ENCODE results near the gene ZNF335.

Gene ZNF335

DNA sequence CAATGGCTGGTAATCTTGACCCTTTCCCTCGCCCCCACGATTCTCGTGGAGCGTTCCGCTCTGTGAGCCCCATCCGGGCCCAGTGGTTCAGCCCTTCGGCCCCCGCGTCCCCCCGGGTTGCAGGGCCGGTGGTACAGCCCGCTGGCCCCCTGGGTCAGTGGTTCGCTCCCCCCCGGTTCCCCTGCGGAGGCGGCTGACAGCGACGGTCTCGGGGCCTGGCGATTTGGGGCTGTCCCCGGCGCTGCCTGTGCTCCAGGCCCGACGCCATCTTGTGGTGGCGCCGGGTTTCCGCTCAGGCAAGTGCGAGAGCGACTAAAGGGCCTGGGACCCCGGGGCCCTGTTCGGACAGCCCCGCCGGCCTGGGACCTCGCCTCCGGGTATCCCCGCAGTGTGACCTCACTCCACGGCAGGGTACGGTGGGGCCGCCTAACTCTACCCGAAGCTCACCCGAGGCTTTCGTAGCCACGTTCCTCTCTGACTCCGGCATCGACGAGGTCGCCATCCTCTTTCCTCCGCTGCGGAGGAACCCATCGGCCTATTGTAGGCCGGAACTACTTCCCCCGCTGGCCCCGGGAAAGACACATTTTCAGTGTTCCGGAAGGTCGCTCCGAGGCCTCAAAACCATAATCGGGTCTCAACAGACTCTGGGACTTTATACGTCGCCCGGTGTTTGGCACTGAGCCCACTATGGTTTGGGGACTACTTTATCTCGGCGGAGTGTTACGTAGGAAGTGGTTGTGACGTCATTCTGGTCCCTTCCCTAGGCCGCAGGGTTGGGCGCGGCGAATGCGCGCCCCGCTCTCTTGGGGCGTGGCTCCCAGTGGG, at the start of gene ZNF335:
Gene ZNF335 (minus strand): TSS at position 529 of the 825 bp plus-strand sequence. CDS start 793 bp downstream, outside the sequence.
- peak; percentile 91 to 93 for DNase-seq (ENCODE audit: low read depth in 2 of 2)

GRCh38 chr20:46020555-46020954, 48.6 kb upstream of the ZNF335 start:
- DNase-seq (ENCODE audit: low read depth in 2 of 2): no peak

DNA sequence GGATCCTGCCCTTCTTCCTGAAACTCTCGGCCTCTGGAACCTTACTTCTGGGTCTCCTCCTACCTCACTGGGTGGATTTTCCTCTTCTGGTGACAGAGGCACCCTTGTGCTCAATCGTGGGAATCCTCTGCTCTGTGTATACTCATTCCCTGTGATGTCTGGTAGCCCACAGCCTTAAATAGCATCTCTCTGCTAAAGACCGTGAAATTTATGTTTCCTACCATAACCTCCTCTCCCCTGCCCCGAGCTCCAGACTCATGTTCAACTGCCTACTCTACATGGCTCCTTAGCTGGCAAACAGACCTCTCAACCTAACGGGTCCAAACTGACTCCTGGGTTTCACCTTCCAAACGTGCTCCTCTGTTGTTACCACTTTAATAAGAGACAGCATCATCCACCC, 46.6 kb upstream of the ZNF335 start:
- no peak for DNase-seq (ENCODE audit: low read depth in 2 of 2)

- DNase-seq (ENCODE audit: low read depth in 2 of 2): no peak
These were observed 46.1 kb upstream of the ZNF335 start for GRCh38 chr20:46018112-46018511.

- no peak for DNase-seq (ENCODE audit: low read depth in 2 of 2)
These were observed 45.3 kb upstream of the ZNF335 start for GRCh38 chr20:46017272-46017671.

DNA sequence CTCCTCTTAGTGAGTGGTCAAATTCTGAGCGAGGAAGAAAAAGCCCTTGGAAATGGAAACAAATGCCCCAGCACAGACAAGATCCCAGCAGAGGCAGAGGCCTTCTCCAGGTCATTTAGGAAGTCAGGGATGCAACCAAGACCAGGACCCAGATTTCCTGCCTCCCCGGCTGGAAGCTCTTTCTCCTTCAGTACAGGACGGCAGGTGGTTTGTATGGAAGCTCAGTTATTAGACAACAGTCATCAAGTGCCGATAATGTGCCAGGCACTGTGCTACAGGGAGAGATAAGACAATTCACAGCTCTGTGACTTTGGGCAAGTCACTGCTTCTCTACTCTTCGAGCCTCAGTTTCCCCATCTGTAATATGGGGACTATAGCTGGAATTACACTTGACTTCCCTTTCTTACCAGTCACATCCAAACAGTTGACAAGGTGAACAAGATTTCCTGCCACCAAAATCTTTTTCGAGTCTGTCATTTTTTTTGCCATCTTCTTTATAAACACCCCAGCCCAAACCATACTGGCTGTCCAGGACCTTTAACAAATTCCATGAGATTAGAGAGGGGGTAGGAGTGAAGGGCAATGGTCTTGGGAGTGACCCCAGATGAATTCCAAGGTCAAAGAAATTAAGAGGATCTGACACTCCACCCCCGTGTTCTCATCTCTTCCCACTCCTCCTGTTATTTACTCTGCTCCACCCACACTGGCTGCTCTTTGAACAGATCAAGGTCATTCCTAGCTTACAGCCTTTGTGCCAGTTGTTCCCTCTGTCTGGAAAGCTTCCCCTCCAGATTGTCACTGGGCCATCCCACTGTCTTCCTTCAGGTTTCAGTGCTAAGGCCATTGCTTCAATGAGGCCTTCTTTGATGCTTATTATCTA, 42.8 kb upstream of the ZNF335 start:
- DNase-seq (ENCODE audit: low read depth in 2 of 2): no peak

DNA sequence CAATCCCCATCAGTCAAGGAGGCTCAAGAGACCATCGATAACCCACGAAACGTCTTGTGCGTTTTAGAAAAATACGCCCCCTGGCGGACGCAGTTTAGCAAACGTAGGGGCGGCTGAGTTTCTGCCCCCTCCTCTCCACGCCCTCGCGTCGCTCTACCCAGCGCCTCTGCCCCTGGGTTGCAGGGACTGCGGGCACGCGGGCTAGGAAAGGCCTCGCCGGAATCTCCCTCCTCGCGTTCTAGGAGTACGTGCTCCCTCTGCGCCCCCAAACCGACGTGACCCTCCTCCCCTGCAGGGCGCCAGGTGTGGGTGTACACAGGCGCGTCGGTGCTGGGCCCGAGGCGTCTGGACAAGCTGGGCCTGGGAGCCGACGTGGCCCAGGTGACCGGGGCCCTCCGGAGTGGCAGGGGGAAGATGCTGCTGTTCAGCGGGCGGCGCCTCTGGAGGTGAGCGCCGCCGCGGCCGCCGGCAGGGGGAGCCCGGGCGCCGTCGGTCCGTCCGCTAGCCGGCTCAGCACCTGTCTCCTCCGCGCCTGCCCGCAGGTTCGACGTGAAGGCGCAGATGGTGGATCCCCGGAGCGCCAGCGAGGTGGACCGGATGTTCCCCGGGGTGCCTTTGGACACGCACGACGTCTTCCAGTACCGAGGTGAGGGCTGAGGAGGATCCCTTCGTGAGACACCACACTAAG, 42.0 kb upstream of the ZNF335 start:
- peak; percentile 61 to 68 for DNase-seq (ENCODE audit: low read depth in 2 of 2)

DNA sequence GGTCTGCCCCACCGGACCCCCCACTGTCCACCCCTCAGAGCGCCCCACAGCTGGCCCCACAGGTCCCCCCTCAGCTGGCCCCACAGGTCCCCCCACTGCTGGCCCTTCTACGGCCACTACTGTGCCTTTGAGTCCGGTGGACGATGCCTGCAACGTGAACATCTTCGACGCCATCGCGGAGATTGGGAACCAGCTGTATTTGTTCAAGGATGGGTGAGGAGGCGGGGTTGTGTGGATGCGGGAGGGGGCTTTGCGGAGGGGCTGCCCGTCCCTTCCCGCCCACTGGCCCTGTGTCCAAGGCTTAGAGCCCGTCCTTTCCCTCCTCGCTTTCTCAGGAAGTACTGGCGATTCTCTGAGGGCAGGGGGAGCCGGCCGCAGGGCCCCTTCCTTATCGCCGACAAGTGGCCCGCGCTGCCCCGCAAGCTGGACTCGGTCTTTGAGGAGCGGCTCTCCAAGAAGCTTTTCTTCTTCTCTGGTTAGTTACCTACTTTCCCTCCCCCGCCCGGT, 41.4 kb upstream of the ZNF335 start:
- DNase-seq (ENCODE audit: low read depth in 2 of 2): no peak

- no peak for DNase-seq (ENCODE audit: low read depth in 2 of 2)
These were observed 40.9 kb upstream of the ZNF335 start for GRCh38 chr20:46012921-46013320.

DNA sequence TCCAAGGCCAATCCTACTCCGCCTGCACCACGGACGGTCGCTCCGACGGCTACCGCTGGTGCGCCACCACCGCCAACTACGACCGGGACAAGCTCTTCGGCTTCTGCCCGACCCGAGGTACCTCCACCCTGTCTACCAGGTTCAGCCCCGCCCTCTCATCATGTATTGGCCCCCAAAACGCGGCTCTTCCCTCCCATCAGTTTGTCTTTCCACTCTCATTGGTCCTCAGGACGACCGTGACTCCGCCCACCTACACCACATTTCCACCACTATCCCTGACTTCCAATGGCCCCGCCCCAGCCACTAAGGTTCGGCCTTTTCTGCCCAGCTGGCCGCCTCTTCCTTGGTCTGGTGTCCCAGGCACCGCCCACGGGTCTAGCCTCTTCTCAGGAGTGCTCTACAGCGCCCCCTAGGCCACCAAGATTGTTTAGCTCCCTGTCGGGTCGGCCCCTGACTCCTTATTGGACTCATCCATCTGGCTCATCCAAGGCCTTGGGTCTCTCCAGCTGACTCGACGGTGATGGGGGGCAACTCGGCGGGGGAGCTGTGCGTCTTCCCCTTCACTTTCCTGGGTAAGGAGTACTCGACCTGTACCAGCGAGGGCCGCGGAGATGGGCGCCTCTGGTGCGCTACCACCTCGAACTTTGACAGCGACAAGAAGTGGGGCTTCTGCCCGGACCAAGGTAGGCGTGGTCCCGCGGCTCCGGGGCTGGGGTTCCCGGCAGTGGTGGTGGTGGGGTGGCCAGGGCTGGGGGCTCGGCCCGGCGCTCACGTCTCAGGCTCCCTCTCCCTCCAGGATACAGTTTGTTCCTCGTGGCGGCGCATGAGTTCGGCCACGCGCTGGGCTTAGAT, 39.9 kb upstream of the ZNF335 start:
- DNase-seq (ENCODE audit: low read depth in 2 of 2): peak; percentile 44 to 68

- peak in 1 of 2 donors; percentile 33 for DNase-seq (ENCODE audit: low read depth in 2 of 2)
These were observed 38.7 kb upstream of the ZNF335 start for GRCh38 chr20:46010491-46011391.

- DNase-seq (ENCODE audit: low read depth in 2 of 2): no peak
These were observed 37.8 kb upstream of the ZNF335 start for GRCh38 chr20:46009816-46010215.

GRCh38 chr20:46007671-46008070, 35.7 kb upstream of the ZNF335 start:
- DNase-seq (ENCODE audit: low read depth in 2 of 2): no peak

DNA sequence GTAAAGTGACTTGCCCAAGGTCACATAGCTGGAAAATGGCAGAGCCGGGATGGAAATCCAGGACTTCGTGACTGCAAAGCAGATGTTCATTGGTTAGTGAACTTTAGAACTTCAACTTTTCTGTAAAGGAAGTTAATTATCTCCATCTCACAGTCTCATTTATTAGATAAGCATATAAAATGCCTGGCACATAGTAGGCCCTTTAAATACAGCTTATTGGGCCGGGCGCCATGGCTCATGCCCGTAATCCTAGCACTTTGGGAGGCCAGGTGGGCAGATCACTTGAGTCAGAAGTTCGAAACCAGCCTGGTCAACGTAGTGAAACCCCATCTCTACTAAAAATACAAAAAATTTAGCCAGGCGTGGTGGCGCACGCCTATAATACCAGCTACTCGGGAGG, 35.0 kb upstream of the ZNF335 start:
- DNase-seq (ENCODE audit: low read depth in 2 of 2): no peak

GRCh38 chr20:46006022-46006705, 34.2 kb upstream of the ZNF335 start:
- DNase-seq (ENCODE audit: low read depth in 2 of 2): no peak

GRCh38 chr20:46004889-46005473, 33.0 kb upstream of the ZNF335 start:
- DNase-seq (ENCODE audit: low read depth in 2 of 2): no peak

DNA sequence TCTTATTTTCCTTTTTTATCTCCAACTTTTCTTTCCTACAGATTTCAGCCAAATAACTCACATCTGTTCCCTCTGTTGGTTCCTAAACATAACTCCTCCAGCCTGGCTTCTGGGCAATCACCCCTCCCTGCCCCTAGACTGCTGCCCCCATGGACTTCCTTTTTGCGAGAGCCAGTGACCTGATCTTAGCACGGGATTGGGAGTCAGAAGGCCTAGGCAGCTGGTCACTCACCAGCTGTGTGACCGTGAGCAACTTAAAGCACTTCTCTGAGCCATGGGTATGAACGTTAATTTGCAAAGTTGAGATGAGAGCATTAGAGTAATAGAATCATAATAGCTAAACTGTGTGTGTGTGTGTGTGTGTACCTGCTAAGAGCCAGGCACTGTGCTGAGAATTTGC, 32.2 kb upstream of the ZNF335 start:
- DNase-seq (ENCODE audit: low read depth in 2 of 2): no peak

GRCh38 chr20:46002008-46002407, 30.0 kb upstream of the ZNF335 start:
- no peak for DNase-seq (ENCODE audit: low read depth in 2 of 2)

DNA sequence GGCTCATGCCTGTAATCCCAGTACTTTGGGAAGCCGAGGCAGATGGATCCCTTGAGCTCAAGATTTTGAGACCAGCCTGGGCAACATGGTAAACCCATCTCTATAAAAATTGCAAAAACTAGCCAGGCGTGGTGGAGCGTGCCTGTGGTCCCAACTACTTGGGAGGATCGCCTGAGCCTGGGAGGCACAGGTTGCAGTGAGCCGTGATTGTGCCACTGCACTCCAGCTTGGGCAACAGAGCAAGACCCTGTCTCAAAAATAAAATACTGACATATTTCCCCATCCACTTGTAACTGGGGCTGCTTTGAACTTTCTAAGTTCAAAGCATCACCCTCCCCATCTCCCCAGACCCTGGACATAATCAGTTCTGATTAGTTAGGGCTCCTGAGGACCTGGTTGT, 29.5 kb upstream of the ZNF335 start:
- no peak for DNase-seq (ENCODE audit: low read depth in 2 of 2)
